Activated naive CD4-positive, alpha-beta T cell treated with anti-CD3 and anti-CD28 coated beads, Interleukin-2, amount 50 U/mL, for 72 hours (primary cell): Measurements from ENCODE around the gene DPT. TPM values are rescaled to one million over a fixed set of nuclear protein-coding genes. Genes with fewer than 3 reads are reported as not detected.

Experiments
- ATAC-seq, 2 donors: fragments of 150-1000 bp; cut with Tn5 transposase; 2 replicates each; pipeline ENCODE4 v1.10.0; 2021; ENCODE audit warnings: mild to moderate bottlenecking in 2 of 2, moderate library complexity in 2 of 2
- DNase-seq, 2 donors: peaks; one replicate each; pipeline ENCODE4 v3.0.0; 2021 to 2022; ENCODE audit warnings: low spot score in 2 of 2
- H3K27ac Mint-ChIP-seq, 2 donors: one replicate each; pipeline ENCODE4 v1.8.0; 2022; ENCODE audit warnings: mild to moderate bottlenecking in 2 of 2, mixed read lengths in 2 of 2
- H3K36me3 Mint-ChIP-seq, 2 donors: one replicate each; pipeline ENCODE4 v1.8.0; 2022; ENCODE audit warnings: mixed read lengths in 2 of 2
- H3K9me3 Mint-ChIP-seq, 2 donors: one replicate each; pipeline ENCODE4 v1.8.0; 2022; ENCODE audit warnings: mixed read lengths in 2 of 2
- total RNA-seq, 2 donors: library from RNA; stranded (reverse); gene quantifications; one replicate each; pipeline ENCODE4 v1.2.3, GENCODE V29; 2022

The DPT gene
- total RNA-seq, 2 donors from 2014 or later, result not detected

DNA sequence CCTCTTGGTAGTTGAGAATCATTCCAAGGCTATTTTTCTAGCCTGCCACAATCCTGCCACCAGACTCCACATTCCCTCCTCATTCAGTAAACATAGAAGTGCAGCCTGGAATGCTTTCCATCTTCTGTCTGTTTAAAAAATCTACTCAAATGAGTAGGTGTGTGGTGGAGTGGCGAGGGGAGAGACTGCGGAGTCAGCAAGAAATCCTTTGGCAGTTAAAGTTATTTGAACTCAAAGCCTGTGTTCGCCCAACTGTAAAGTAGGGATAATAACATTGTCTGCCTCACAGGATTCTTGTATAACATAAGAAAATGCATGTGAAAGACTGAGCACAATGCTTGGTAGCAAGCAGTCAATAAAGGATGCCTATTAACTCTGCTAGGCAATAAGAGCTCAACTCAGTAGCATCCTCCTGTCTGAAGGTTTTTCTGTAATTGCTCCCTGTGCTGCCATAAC is 22.2 kb upstream of the DPT start:
- Mint-ChIP-seq H3K27ac (no peak overlapping the region), H3K9me3 (no peaks in the 10 kb centered on the region), H3K36me3 (no peaks in the 10 kb centered on the region)
- no peak for ATAC-seq
- DNase-seq, result no peak

DNA sequence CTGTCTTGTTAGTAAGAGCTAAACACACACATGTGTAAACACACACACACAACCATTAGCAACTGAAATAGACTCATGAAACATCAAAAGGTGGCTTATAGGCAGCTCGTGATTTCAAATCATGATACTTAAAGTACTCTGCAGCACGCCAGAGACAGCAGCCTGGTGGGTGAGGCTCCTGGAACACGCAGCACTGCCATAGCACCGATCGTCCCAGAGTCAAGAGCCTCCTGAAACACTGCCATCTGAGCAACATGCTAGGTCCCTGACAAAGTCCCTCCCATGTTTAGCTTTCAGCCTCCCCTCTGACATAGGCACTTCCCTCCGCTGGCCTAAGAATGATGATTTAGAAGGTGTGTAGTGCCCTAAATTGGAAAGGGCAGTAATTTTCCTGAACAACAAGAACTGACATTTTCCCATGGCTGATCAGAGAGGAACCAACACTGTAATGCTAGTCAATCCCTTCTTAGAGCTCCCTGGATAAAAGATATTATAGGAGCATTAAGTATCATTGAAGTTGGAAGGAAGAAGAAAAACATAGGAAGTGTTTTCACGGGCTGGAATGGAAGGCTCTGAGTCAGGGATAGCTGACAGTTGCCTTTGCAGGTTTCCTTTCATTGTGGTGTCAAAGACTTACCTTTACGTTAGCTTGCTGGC is 14.1 kb upstream of the DPT start:
- Mint-ChIP-seq H3K27ac (no peak overlapping the region), H3K36me3 (no peaks in the 10 kb centered on the region), H3K9me3 (no peaks in the 10 kb centered on the region)
- ATAC-seq, result no peak
- no peak for DNase-seq

DNA sequence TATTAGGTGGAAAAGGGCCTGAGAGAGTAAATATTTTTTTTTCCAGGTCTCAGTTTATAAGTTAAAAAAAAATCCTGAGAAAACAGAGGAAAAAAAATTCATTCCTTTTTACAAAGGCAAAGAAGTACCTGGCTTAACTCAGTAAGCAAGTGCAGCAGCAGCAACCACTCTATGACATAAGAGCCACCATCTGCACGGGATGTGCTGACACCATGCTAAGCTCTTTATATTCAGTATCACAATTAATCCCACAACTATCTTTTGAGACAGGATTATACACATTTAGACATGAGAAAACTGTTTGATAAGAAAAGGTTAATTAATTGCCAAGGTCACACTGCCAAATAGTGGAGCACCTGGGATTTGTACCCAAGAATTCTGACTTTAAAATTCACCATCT is 13.4 kb upstream of the DPT start:
- ATAC-seq (no peak), DNase-seq (no peak)
- no peaks in the 10 kb centered on the region for H3K36me3 Mint-ChIP-seq
- no peaks in the 10 kb centered on the region for H3K9me3 Mint-ChIP-seq
- no peak overlapping the region for H3K27ac Mint-ChIP-seq

DNA sequence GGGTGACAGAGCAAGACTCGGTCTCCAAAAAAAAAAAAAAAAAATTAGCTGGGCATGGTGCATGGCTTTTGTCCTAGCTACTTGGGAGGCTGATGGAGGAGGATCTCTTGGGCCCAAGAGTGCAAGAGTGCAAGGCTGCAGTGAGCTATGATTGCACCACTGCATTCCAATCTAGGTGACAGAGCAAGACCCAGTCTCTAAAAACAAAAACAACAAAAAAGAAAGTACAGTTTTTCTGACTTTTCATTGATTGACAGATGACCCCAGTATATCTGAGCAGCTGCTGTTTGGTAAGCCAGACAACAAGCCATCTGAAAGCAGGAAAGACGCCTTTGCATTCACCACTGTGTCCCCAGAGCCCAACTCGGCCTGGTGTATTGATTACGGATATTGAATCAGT is 10.9 kb upstream of the DPT start:
- no peaks in the 10 kb centered on the region for H3K9me3 Mint-ChIP-seq
- no peak overlapping the region for H3K27ac Mint-ChIP-seq
- no peaks in the 10 kb centered on the region for H3K36me3 Mint-ChIP-seq
- DNase-seq (no peak), ATAC-seq (no peak)

DNA sequence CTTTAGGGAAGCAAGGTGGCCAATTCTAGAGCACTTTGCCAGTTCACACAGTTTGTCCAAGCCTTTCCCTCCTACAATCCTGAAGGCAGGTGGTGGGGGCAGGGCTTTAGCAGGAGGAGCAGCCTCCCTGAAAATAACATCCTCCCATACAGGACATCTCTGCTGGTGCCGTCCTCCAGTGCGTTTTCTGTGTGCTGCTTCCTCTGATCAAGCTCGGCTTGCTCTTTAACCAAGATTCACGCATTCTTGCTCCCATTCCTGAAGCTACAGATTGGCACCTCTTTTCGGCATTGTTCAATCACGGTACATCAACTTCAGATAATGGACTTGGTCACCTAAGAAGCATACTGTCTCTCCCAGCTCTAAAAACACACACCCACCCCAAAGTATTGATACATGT is 7.5 kb upstream of the DPT start:
- Mint-ChIP-seq H3K27ac (no peak overlapping the region), H3K36me3 (no peaks in the 10 kb centered on the region), H3K9me3 (no peaks in the 10 kb centered on the region)
- ATAC-seq (no peak), DNase-seq (no peak)

DNA sequence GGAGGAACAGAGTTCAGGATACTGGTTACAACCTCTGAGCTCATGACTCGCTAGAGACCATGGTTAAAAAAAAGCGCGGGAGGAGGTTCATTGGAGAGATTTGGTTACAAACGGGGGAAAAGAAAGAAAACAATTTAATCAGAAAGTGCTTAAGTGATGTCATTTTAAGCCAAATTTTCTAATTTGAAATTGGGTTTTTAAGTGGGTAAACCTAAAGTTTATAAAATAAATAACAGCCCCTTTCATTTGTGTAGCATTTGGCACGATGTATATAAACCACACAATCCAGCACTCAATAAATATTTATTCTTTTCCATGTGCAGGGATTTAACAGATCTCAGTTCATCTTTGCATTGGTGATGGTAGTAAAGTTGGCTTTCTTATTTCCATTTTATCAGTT is 7.0 kb upstream of the DPT start:
- DNase-seq, result no peak
- Mint-ChIP-seq H3K9me3 (no peaks in the 10 kb centered on the region), H3K36me3 (no peaks in the 10 kb centered on the region), H3K27ac (no peak overlapping the region)
- no peak for ATAC-seq

DNA sequence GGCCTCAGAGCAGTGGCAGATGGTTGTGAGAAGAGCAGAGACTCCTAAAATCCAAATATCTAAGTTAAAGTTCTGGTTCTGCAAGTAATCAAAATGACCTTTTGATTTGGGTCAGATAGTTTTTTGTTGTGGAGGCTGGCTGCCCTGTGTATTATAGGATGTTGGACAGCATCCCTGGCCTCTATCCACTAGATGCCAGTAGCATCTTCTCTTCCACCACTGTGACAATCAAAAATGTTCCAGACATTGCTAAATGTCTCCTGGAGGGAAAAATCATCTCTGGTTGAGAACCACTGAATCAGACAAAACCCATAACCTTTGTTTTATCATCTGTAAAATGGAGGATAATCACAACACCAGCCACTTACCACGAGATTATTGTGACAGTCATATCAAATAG is 5.9 kb upstream of the DPT start:
- no peaks in the 10 kb centered on the region for H3K9me3 Mint-ChIP-seq
- H3K36me3 Mint-ChIP-seq, result no peaks in the 10 kb centered on the region
- DNase-seq, result no peak
- H3K27ac Mint-ChIP-seq, result no peak overlapping the region
- no peak for ATAC-seq

DNA sequence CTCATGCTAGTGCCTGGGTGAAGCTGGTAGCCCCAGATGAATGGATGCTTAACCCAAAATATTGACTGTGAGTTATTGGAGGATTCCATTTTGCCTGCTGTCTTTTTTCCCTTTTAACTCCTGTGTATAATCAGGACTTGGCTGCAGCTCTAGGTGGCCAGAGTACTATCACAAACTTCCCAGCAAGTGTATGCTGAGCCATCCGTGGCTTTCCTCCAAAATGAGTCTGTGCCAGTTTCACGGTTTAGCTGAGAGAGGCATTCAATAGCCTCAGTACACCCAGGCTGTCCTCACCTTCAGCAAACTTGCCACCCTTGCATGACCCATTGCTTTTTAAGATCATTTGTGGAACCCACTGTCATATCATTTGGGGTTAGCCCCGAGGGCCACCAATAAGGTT is 5.3 kb upstream of the DPT start:
- Mint-ChIP-seq H3K36me3 (no peaks in the 10 kb centered on the region), H3K27ac (no peak overlapping the region), H3K9me3 (no peaks in the 10 kb centered on the region)
- ATAC-seq, result no peak
- DNase-seq, result no peak

DNA sequence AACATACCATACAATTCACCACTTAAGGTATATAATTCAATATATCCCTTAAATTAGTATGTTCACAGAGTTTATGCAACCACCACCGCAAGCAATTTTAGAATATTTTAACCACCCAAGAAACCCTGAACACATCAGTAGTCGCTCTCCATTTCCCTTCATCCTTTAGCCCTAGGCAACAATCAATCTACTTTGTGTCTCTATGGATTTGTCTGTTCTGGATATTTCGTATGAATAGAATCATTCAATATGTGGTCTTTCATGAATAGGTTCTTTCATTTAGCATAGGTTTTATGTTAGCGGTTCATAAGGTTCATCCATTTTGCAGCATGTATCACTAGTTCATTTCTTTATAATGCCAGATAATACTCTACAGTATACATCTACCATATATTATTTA is 4.2 kb upstream of the DPT start:
- H3K9me3 Mint-ChIP-seq, result no peaks in the 10 kb centered on the region

DNA sequence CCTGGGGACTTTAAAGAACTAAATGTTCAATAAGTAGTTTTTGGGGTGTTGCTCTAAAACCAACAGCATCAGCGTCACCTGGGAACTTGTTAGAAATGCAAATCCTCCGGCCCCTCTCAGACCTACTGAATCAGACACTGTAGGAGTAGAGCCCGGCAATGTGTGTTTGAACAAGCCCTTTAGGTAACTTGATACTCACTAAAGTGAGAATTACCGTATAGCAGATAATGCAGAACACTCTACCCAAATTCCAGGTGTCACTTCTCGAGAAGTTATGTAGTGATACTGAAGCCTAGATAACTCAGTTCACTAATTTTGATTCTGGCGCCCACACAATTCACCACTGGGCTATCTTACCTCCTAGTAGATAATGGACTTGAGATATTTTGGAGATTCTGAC is 3.7 kb upstream of the DPT start:
- no peaks in the 10 kb centered on the region for H3K36me3 Mint-ChIP-seq
- no peak for ATAC-seq
- no peak overlapping the region for H3K27ac Mint-ChIP-seq
- H3K9me3 Mint-ChIP-seq, result no peaks in the 10 kb centered on the region
- DNase-seq, result no peak

More for the DNA sequence above, 4.2 kb upstream of the DPT start:
- Mint-ChIP-seq H3K27ac (no peak overlapping the region), H3K36me3 (no peaks in the 10 kb centered on the region)
- ATAC-seq (no peak), DNase-seq (no peak)

DNA sequence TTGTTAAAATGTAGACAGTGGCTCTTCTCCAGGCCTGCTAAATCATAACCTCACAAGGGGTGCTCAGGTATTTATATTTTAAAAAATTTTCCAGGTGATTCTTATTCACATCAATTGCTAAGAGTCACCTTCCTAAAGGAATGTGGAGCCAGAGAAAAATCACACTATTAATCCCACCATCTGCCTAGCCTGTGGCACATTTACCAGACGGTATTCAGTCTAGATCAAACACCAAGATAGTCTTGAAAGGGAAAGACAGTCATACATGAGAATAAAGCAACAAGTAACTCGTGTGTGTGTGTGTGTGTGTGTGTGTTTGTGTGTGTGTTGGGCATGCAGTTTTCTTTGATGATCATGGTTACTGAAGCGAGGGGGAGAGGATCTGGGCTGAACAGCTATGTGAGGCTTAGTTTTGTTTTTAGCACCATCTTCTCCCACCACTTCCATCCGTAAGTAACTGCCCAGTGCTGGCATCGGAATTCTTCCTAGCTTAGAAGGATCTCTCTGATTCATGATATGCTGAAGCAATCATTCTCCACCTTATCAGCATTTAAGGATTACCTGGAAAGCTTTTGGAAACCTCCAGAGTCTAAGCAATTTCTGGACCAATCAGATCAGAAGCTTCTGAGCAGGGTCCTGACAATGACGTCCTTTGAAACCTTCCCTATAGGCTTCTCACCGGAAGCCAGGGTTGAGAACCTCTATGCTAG is 2.4 kb upstream of the DPT start:
- Mint-ChIP-seq H3K9me3 (no peaks in the 10 kb centered on the region), H3K27ac (no peak overlapping the region), H3K36me3 (no peaks in the 10 kb centered on the region)
- no peak for ATAC-seq
- DNase-seq, result no peak

DNA sequence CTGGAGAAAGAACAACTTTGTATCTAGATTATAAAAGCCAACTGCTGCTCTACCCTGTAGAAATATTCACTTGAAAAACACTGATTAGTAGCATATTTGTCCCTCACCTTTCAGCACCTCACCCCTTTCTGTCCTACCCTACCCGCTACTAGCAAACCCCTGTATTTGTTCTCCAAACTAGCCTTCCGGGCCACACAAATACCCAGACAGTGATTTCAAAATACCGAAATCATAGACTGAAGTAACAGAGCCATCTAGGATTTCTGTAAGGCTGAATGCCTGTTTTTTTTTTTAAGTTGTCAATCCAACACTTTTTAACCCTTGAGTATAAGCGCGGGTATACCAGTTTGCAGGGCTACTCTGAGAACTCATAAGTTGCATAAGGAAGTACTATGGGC is 398 bp upstream of the DPT start:
- Mint-ChIP-seq H3K9me3 (no peaks in the 10 kb centered on the region), H3K27ac (no peak overlapping the region), H3K36me3 (no peaks in the 10 kb centered on the region)
- no peak for ATAC-seq
- no peak for DNase-seq

DNA sequence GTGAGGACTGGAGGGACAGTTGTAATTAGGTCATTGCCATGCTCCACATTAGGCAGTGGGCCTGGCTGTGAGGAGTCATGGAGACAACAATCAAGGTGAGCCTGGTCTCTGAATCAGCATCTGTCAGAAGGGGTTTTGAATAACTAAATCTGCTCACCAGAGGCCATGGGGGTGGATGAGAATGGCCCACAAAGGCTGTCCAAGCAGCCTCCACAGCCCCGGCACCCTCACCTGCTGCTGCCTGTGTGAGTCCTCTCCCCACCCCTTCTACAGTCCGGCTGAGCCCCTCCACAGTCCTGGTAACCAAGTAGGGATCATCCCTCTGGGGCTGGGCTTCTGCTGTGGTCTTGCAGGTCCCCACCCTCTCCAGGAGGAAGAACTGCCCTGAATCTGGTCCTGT is 2.3 kb downstream of the DPT start:
- no peak for DNase-seq
- Mint-ChIP-seq H3K9me3 (no peaks in the 10 kb centered on the region), H3K27ac (no peak overlapping the region), H3K36me3 (no peaks in the 10 kb centered on the region)
- no peak for ATAC-seq

DNA sequence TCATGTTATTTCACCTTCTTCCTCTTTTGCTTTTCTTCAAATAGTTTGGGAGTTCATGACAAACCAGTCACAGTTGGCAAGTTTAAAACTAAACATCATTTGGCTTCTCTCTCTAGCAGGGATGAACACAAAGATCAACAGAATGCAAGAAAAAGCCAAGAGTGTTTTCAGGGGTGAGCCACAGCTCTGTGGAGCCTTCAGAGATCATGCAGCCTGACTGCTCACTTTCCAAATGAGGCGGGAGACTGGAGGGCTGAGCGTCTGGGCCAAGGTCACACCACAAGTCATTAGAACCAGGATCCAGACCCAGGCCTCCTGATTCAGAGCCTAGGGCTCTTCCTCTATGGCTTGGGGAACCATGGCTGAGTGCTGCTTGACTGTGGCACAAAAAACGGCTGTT is 2.7 kb downstream of the DPT start:
- peak overlapping the region in 1 of 2 donors; percentile 34 for H3K27ac Mint-ChIP-seq
- ATAC-seq, result no peak
- H3K9me3 Mint-ChIP-seq, result no peaks in the 10 kb centered on the region
- no peak for DNase-seq
- no peaks in the 10 kb centered on the region for H3K36me3 Mint-ChIP-seq

DNA sequence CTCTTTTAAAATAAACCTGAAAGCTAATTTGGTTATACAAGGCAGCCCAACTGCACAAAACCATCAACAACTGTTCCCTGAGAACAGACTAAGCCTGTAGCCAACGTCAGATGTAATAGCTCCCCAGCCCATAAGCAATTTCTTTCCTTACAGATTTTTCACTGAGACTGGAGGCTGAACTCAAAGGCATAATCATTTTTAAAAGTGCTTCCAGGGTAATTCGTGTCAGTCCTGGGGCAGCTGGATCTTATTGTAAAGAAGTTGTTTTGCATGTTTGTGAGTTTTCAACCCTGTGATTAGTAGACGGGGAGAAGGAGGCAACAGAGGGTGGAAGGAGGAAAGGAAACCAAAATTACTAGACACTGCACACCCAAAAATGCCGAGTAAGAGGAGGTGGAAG is 3.2 kb downstream of the DPT start:
- no peaks in the 10 kb centered on the region for H3K9me3 Mint-ChIP-seq
- DNase-seq (no peak), ATAC-seq (no peak)
- H3K36me3 Mint-ChIP-seq, result no peaks in the 10 kb centered on the region
- H3K27ac Mint-ChIP-seq, result peak overlapping the region in 1 of 2 donors; percentile 34

DNA sequence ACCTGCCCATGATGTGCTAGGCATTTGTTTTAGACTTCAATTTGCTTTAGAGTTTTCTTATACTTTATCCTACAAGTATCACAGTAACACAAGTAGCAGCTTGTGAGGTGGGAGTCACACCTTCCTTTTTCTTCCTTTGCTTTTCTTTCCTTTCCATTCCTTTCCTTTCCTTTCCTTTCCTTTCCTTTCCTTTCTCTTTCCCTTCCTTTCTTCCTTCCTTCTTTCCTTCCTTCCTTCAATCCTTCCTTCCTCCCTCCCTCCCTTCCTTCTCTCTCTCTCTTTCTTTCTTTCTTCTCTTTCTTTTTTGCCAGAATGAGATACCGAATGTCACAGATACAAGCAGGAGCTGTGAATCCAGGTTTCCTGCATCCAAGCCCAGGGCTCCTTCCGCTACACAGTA is 3.9 kb downstream of the DPT start:
- ATAC-seq, result no peak
- Mint-ChIP-seq H3K9me3 (no peaks in the 10 kb centered on the region), H3K27ac (no peak overlapping the region), H3K36me3 (no peaks in the 10 kb centered on the region)
- no peak for DNase-seq

DNA sequence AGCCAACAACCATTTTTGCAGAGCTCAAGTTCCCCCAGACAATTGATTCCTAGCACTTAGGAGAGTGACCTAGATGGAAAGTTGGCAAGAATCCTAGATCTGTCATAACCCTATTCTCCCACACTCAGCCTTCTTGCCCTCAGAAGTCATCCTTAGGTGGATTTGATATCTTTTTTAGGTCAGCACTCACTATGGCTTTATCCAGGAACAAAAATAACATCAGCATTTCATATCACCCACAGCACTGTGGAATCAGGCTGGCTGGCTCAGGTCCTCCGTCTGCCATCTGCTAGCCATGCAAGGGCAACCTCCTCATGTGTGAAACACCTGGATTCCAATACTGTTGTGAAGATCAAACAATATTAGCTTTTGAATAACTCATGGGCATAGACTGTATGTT is 6.0 kb downstream of the DPT start:
- no peaks in the 10 kb centered on the region for H3K9me3 Mint-ChIP-seq
- ATAC-seq (no peak), DNase-seq (no peak)
- H3K27ac Mint-ChIP-seq, result no peak overlapping the region
- no peaks in the 10 kb centered on the region for H3K36me3 Mint-ChIP-seq

DNA sequence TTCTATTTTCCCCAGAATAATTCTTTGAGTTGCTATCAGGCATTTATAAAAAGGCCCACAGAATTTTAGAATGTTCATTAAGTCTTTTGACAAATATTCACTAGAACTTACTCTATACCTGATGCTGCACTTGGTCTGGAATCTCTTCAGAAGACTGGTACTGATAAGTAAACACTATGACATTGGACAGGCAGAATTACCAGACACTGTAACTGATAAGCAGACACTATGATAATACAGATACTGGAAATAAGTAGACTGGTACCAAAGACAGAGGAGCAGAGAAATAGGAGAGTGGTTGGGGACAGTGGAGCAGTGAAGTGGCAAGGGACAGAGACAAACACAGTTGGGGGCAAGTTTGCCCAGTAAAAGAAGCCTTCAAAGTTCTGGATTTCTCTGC is 8.2 kb downstream of the DPT start:
- Mint-ChIP-seq H3K27ac (no peak overlapping the region), H3K9me3 (no peaks in the 10 kb centered on the region), H3K36me3 (no peaks in the 10 kb centered on the region)
- DNase-seq (no peak), ATAC-seq (no peak)
